Lung (tissue), 12 donors: ENCODE results near the gene SNX33. TPM values are rescaled to one million over a fixed set of nuclear protein-coding genes. Genes with fewer than 3 reads are reported as not detected.
"Not testable (repeated sequence)": the region's sequence is repeated elsewhere in the genome, so short reads cannot be mapped to it uniquely, and the experiment has no call there.

Experiments
- ATAC-seq: fragments of 200-7000 bp; cut with Tn5 transposase; one replicate; pipeline ENCODE4 v1.9.1; 2020; ENCODE audit warnings: moderate number of reproducible peaks; ENCODE audit not compliant: insufficient read depth, low FRiP score
- DNase-seq, 3 donors: peaks; one replicate each; pipeline ENCODE4 v3.0.0-alpha.2; 2013 to 2017
- H3K27ac ChIP-seq, 2 donors: one replicate each; pipeline ENCODE4 v1.5.1; 2013; ENCODE audit warnings: mild to moderate bottlenecking in 2 of 2, moderate library complexity in 2 of 2, control low read depth in 1 of 2, inconsistent platforms in 1 of 2, low read depth in 1 of 2, low read length in 1 of 2
- H3K27me3 ChIP-seq, 3 donors: one replicate each; pipeline ENCODE4 v1.5.1; 2013; ENCODE audit warnings: low read length in 2 of 3; ENCODE audit not compliant: control insufficient read depth in 3 of 3, insufficient read depth in 3 of 3
- H3K36me3 ChIP-seq, 4 donors: one replicate each; pipeline ENCODE4 v1.5.1; 2013; ENCODE audit warnings: low read length in 4 of 4, mild to moderate bottlenecking in 1 of 4, moderate library complexity in 1 of 4; ENCODE audit not compliant: control insufficient read depth in 4 of 4, insufficient read depth in 4 of 4
- H3K4me1 ChIP-seq, 5 donors: one replicate each; pipeline ENCODE4 v1.5.1; 2013; ENCODE audit warnings: low read length in 5 of 5, mild to moderate bottlenecking in 2 of 5, moderate library complexity in 1 of 5; ENCODE audit not compliant: control insufficient read depth in 5 of 5, insufficient read depth in 5 of 5
- H3K4me3 ChIP-seq: one replicate; pipeline ENCODE4 v1.5.1; 2013; ENCODE audit warnings: mild to moderate bottlenecking, control low read depth, moderate library complexity
- H3K9ac ChIP-seq, 2 donors: one replicate each; pipeline ENCODE4 v1.5.1; 2013; ENCODE audit warnings: low read length in 2 of 2, control low read depth in 1 of 2; ENCODE audit not compliant: insufficient read depth in 1 of 2
- H3K9me3 ChIP-seq, 4 donors: one replicate each; pipeline ENCODE4 v1.5.1; 2013; ENCODE audit warnings: low read length in 3 of 4, mild to moderate bottlenecking in 1 of 4, moderate library complexity in 1 of 4; ENCODE audit not compliant: control insufficient read depth in 4 of 4, insufficient read depth in 3 of 4
- CTCF ChIP-seq: IDR thresholded peaks from 2 replicates; pipeline ENCODE4 v1.5.1; 2012; ENCODE audit warnings: mild to moderate bottlenecking; ENCODE audit errors: control extremely low read depth, extremely low read depth
- WGBS, 2 donors: extraction: QIAGEN DNeasy Blood & Tissue Kit; methylation state at CpG; one replicate each; pipeline ENCODE4 v1.1.7; 2013; 5-methylcytosine and 5-hydroxymethylcytosine counted together
- polyA plus RNA-seq, 2 donors: library from polyadenylated mRNA; stranded (reverse); fragments of 200-250 nt; gene quantifications; one replicate each; pipeline ENCODE4 v1.2.1, GENCODE V29; 2013
- total RNA-seq, 2 donors: library from RNA; depleted of rRNA in 1 of 2; stranded (reverse); fragments of >200 nt in 1 of 2; gene quantifications; one replicate each; pipeline ENCODE4 v1.2.1, GENCODE V29; 2014 to 2021
- donor health status: control.
- donor health status: control.
- donor health status: Bipolar disorder and iron deficiency.
- donor health status: healthy.
- donor health status: DM: yes; HTN: yes; CAD: no.

SNX33 gene
- total and polyA plus RNA-seq, 4 donors, result 13.6 to 23.5 (median 18.0) TPM

GRCh38 chr15:75696311-75696720, 48.6 kb downstream of the SNX33 start:
- Histone ChIP-seq H3K9me3 (no peaks in the 10 kb centered on the region), H3K4me3 (no peak overlapping the region), H3K27me3 (no peaks in the 10 kb centered on the region), H3K4me1 (peaks cover 3 to 44% (median 18%) of the 10 kb centered on the region in 5 donors), H3K27ac (peak overlapping the region in 1 of 2 donors; percentile 13), H3K9ac (no peak overlapping the region), H3K36me3 (peaks cover 0 to 5% (median 0%) of the 10 kb centered on the region in 4 donors)
- WGBS, 2 donors, result 72 to 80% methylated on average over 14 of the region's 14 CpGs
- DNase-seq, result peak in 1 of 3 donors; percentile 35
- no peak for TF ChIP-seq CTCF
- ATAC-seq, result no peak

- no peaks in the 10 kb centered on the region for H3K27me3 ChIP-seq
- no peak for TF ChIP-seq CTCF
- H3K9me3 ChIP-seq, result no peaks in the 10 kb centered on the region
- H3K9ac ChIP-seq, result no peak overlapping the region
- peak overlapping the region in 1 of 2 donors; percentile 13 for H3K27ac ChIP-seq
- peaks cover 3 to 49% (median 18%) of the 10 kb centered on the region in 5 donors for H3K4me1 ChIP-seq
- 79 to 80% methylated on average over 11 of the region's 11 CpGs for WGBS, 2 donors
- no peak for DNase-seq
- no peak overlapping the region for H3K4me3 ChIP-seq
- ATAC-seq, result no peak
- H3K36me3 ChIP-seq, result no peaks in the 10 kb centered on the region
These were observed 49.1 kb downstream of the SNX33 start for GRCh38 chr15:75696854-75697259.

- no peak for DNase-seq
- H3K27ac ChIP-seq, result no peak overlapping the region
- peaks cover 3 to 56% (median 18%) of the 10 kb centered on the region in 5 donors for H3K4me1 ChIP-seq
- H3K9me3 ChIP-seq, result no peaks in the 10 kb centered on the region
- no peaks in the 10 kb centered on the region for H3K36me3 ChIP-seq
- no peak overlapping the region for H3K9ac ChIP-seq
- H3K4me3 ChIP-seq, result no peak overlapping the region
- 83 to 93% methylated on average over 7 of the region's 7 CpGs for WGBS, 2 donors
- TF ChIP-seq CTCF, result no peak
- H3K27me3 ChIP-seq, result no peaks in the 10 kb centered on the region
- ATAC-seq, result no peak
These were observed 49.8 kb downstream of the SNX33 start for GRCh38 chr15:75697523-75697922.

- DNase-seq, result peak in 2 of 3 donors; percentile 48 to 69
- H3K27me3 ChIP-seq, H3K9ac ChIP-seq, H3K27ac ChIP-seq, ATAC-seq, H3K36me3 ChIP-seq, H3K4me3 ChIP-seq, H3K9me3 ChIP-seq: not testable (repeated sequence)
- H3K4me1 ChIP-seq, result peaks cover 3 to 56% (median 18%) of the 10 kb centered on the region in 5 donors
- 77 to 89% methylated on average over 18 to 19 of the region's 21 CpGs for WGBS, 2 donors
These were observed 50.4 kb downstream of the SNX33 start for GRCh38 chr15:75697974-75698747.

- not testable (repeated sequence) for H3K4me3 ChIP-seq, H3K27me3 ChIP-seq, H3K9ac ChIP-seq, H3K36me3 ChIP-seq, H3K9me3 ChIP-seq, ATAC-seq, H3K27ac ChIP-seq, DNase-seq
- H3K4me1 ChIP-seq, result peaks cover 3 to 44% (median 14%) of the 10 kb centered on the region in 5 donors
- 44 to 61% methylated on average over 7 of the region's 7 CpGs for WGBS, 2 donors
These were observed 51.8 kb downstream of the SNX33 start for GRCh38 chr15:75699517-75699916.
